OCI-LY3 (cell line): ENCODE measurements around the gene MS4A4A.

Experiments used
- EZH2phosphoT487 ChIP-seq: fragments of 200-600 bp; shearing (Covaris generic); IDR thresholded peaks from 2 replicates; pipeline ENCODE4 v1.6.1; 2018; ENCODE audit warnings: antibody characterized with exemption, mixed run types, low read depth
- TF ChIP-seq, protein P1 (sequence below): fragments of 200-600, 300-600 bp; sonication (generic); IDR thresholded peaks from 2 replicates; pipeline ENCODE4 v1.5.1; 2014; ENCODE audit warnings: antibody characterized with exemption, low read length, low read depth

DNA sequence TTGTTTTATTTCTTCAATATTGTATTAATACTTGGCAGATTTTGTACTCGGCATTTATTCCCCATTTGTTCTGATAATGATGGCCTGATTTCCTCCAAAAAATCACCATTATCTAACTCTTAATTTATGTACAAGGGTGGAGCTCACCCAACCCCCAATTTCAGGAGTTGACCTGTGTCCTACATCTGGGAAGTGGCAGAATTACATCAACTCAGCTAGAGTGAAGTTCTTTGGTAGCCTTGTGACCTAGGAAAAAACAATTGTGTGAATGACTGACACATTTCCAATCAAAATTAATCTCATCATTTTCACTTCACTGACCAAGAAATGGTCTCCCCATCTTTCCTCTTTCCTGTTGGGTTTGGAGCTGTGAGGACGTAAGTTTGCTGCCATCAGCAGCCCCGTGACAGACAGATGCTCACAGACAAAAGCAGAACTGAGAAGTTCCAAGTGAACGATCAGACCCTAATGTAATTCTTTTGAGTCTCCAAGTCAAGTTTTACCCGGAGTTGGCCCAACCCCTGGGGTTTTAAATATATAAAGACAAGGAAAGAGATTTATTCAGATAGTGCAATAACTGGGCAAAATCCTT is 30.0 kb downstream of the MS4A4A start:
- TF ChIP-seq, protein P1, sequence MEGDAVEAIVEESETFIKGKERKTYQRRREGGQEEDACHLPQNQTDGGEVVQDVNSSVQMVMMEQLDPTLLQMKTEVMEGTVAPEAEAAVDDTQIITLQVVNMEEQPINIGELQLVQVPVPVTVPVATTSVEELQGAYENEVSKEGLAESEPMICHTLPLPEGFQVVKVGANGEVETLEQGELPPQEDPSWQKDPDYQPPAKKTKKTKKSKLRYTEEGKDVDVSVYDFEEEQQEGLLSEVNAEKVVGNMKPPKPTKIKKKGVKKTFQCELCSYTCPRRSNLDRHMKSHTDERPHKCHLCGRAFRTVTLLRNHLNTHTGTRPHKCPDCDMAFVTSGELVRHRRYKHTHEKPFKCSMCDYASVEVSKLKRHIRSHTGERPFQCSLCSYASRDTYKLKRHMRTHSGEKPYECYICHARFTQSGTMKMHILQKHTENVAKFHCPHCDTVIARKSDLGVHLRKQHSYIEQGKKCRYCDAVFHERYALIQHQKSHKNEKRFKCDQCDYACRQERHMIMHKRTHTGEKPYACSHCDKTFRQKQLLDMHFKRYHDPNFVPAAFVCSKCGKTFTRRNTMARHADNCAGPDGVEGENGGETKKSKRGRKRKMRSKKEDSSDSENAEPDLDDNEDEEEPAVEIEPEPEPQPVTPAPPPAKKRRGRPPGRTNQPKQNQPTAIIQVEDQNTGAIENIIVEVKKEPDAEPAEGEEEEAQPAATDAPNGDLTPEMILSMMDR, result no peak
- TF ChIP-seq EZH2phosphoT487, result no peak
